Stimulated activated naive CD8-positive, alpha-beta T cell treated with anti-CD3 and anti-CD28 coated beads, Interleukin-15, Interleukin-2, amounts not matched to agents 100 ng/mL and 50 ng/mL, for 24 hours (primary cell): ENCODE measurements around the gene TTLL8.
A peak's percentile ranks its signal among the peaks of the same experiment; 100 is the strongest.
"Not testable (repeated sequence)": the region's sequence is repeated elsewhere in the genome, so short reads cannot be mapped to it uniquely, and the experiment has no call there.

ENCODE experiments used
- H3K27ac Mint-ChIP-seq: one replicate; pipeline ENCODE4 v1.8.0; 2021; ENCODE audit warnings: mild to moderate bottlenecking, mixed read lengths
- H3K27me3 Mint-ChIP-seq: one replicate; pipeline ENCODE4 v1.8.0; 2021; ENCODE audit warnings: mixed read lengths
- H3K36me3 Mint-ChIP-seq: one replicate; pipeline ENCODE4 v1.8.0; 2021; ENCODE audit warnings: low read depth, mixed read lengths
- H3K4me1 Mint-ChIP-seq: one replicate; pipeline ENCODE4 v1.8.0; 2021; ENCODE audit warnings: low read depth, mixed read lengths
- H3K4me3 Mint-ChIP-seq: one replicate; pipeline ENCODE4 v1.8.0; 2021; ENCODE audit warnings: mild to moderate bottlenecking, mixed read lengths
- H3K9me3 Mint-ChIP-seq: one replicate; pipeline ENCODE4 v1.8.0; 2021; ENCODE audit warnings: mixed read lengths

Gene TTLL8

DNA sequence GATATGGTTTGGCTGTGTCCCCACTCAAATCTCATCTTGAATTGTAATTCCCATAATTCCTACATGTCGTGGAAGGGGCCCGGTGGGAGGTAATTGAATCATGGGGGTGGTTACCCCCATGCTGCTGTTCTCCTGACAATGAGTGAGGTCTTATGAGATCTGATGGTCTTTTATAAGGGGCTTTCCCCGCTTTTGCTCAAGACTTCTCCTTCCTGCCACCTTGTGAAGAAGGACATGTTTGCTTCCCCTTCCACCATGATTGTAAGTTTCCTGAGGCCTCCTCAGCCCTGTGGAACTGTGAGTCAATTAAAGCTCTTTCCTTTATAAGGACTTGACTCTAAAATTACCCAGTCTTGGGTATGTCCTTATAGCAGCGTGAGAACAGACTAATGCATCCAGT, 28.9 kb upstream of the TTLL8 start:
- not testable (repeated sequence) for H3K4me1 Mint-ChIP-seq, H3K9me3 Mint-ChIP-seq, H3K27ac Mint-ChIP-seq
- Mint-ChIP-seq H3K36me3 (peaks cover 12% of the 10 kb centered on the region), H3K4me3 (peak overlapping the region; percentile 31), H3K27me3 (peaks cover 21% of the 10 kb centered on the region)

DNA sequence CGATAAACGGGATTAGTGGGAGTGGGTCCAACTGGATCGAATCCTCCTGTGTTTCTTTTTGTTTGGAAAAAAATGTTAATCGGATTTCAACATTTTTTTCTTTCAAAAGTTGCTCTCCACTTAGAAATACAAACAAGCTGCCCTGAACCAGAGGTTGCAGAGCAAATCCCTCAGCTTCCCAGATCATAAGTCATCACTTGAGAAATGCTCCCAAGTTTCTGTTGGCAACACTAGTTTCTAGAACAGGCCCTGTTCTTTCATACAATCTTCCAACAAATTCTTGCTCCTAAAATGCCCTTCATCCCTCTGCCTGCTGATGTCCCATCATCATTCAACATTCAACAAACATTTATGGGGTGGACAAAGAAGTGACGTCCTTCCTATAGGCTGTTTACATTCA, 28.4 kb upstream of the TTLL8 start:
- H3K4me3 Mint-ChIP-seq: peak overlapping the region; percentile 31
- no peak overlapping the region for H3K27ac Mint-ChIP-seq
- peaks cover 21% of the 10 kb centered on the region for H3K27me3 Mint-ChIP-seq
- peaks cover 12% of the 10 kb centered on the region for H3K36me3 Mint-ChIP-seq
- no peaks in the 10 kb centered on the region for H3K9me3 Mint-ChIP-seq
- no peaks in the 10 kb centered on the region for H3K4me1 Mint-ChIP-seq

DNA sequence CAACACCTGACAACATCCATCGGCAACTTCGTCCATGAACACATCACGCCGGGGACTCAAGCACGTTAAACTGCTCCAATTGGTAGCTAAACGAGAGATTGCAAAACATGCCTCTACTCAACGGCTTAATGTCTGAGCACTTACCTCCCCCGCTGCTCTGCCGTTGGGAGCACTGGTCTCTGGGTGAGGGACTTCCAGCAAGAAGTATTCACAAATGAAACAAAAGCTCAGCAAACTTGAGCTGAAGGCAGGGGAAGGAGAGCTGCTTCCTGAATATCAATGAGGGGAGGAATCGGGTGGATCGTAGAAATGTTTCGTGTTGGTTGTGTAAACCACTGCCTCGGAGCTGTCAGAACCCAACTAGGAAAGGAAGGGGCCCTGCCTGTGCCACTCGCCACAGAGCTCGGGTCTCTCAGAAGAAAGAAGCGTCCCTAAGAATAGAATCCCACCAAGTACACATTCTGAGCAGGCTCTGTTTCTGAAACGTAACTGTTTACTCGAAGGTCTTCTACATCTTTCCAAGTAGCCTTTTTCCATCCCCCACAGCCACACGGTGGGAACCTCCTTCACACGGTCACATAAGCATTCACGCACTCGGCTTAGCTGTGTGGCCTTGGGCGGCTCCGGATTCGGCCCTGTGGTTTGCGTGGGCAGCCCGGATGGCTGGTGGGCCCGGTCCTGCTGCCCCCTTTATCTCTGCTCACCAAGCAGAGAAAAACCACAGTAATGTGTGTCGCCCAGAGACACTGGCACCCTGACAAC, 27.3 kb upstream of the TTLL8 start, which contains the start of gene MLC1:
MLC1 (minus strand) TSS at position 216 of the 762 bp plus-strand sequence. CDS start 524 bp downstream, outside the sequence.
- Mint-ChIP-seq H3K4me3 (no peak within 1 kb of the TSS), H3K27ac (peak within 1 kb of the TSS; percentile 8), H3K4me1 (no peaks in the 10 kb centered on the region), H3K27me3 (peaks cover 18% of the 10 kb centered on the region), H3K9me3 (no peaks in the 10 kb centered on the region), H3K36me3 (peaks cover 12% of the 10 kb centered on the region)

DNA sequence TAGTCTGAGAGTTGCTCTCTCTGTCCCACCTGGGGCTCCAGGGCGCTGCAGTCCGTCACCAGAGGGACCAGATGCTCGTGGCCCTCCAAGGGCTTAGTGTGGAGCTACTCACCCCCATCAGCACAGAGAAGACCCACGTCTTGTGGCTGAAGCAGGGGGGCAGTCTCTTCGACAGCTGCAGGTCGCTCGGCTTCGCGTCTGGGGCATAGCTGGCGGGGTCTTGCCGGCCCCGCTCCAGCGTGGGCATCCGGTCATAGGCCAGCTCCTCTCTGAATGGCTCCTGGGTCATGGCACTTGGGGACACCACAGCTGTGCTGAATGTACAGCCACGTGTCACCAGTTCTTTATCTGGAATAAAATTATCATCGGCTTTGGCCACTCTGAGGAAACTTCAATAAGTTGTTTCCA, 26.5 kb upstream of the TTLL8 start:
- Mint-ChIP-seq H3K36me3 (peaks cover 12% of the 10 kb centered on the region), H3K9me3 (no peaks in the 10 kb centered on the region), H3K27ac (no peak overlapping the region), H3K27me3 (peaks cover 18% of the 10 kb centered on the region), H3K4me3 (no peak overlapping the region), H3K4me1 (no peaks in the 10 kb centered on the region)

DNA sequence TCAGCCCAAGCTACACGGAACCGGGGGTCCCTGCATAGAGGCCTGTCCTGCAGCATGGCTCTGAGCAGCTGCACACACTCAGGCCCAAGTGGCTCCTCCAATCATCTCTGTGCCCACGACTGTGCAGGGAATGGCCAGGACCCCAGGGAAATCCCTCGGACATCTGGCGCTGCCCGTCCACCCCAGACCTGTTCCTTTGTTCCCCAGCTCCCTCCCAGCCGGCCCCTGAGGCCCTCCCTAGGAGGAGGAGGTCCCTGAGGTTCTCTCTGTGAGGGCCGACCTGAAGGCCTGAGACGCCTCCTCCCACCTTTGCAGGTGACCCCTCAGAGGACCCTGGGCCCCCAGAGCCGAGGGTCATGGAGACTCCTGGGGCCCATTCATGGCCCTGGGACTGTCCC, 26.0 kb upstream of the TTLL8 start:
- H3K27me3 Mint-ChIP-seq: peaks cover 18% of the 10 kb centered on the region
- H3K4me1 Mint-ChIP-seq: no peaks in the 10 kb centered on the region
- no peak overlapping the region for H3K4me3 Mint-ChIP-seq
- H3K36me3 Mint-ChIP-seq: peaks cover 12% of the 10 kb centered on the region
- no peak overlapping the region for H3K27ac Mint-ChIP-seq
- no peaks in the 10 kb centered on the region for H3K9me3 Mint-ChIP-seq

DNA sequence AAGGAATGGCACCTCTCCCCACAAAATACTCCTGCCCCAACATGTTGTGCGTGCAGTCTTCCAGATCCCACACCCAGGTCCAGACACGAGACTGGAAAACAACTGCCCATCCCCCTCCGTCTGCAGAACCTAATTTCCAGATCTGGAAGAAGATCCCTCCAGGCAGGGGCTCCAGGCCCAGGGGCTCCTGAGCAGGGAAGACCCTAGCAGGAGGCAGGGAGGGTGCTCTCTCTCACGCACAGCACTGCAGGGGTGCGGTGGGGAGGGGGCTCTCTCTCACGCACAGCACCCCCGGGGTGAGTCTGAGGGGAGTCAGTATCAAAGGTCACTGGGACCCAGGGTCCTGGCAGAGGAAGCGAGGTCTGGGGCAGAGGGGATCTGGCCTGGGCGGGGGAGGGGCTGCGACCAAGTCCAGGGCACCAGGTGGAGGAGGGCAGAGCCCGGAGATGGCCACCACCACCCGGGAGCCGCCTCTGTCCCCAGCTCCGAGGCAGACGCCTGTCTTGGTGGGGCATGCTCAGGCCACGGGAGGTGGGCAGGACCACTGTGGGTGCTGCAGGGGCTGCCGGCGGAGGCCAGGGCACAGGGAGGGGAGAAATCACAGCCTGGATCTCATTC, 25.5 kb upstream of the TTLL8 start:
- H3K4me3 Mint-ChIP-seq: no peak overlapping the region
- H3K36me3 Mint-ChIP-seq: peaks cover 12% of the 10 kb centered on the region
- H3K4me1 Mint-ChIP-seq: no peaks in the 10 kb centered on the region
- no peaks in the 10 kb centered on the region for H3K9me3 Mint-ChIP-seq
- H3K27ac Mint-ChIP-seq: no peak overlapping the region
- H3K27me3 Mint-ChIP-seq: peaks cover 18% of the 10 kb centered on the region

DNA sequence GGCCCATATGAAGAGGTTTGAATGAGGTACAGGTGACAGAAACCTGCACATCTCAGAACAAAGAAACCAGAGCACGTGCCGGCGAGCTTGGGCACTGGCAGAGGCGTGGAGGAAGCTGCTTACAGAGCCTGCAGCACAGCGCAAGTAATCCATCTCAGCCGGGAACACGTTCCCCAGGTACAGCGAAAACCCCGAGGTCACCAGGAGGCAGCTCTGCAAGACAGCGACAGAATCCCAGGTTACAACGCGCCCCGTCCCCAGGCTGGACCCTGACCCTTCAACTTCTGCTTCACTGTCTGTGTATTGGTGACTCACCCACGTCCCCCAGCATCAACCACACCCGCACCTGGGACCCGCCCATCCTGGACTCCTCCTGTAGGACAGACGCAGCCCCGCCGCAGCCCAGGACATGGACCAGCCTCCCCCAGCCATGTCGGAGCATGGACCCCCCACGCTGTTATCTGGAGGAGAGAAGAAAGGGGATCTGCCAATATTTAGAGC, 24.9 kb upstream of the TTLL8 start:
- Mint-ChIP-seq H3K27ac (no peak overlapping the region), H3K4me3 (no peak overlapping the region), H3K27me3 (peaks cover 18% of the 10 kb centered on the region), H3K36me3 (peaks cover 12% of the 10 kb centered on the region), H3K9me3 (no peaks in the 10 kb centered on the region), H3K4me1 (no peaks in the 10 kb centered on the region)

DNA sequence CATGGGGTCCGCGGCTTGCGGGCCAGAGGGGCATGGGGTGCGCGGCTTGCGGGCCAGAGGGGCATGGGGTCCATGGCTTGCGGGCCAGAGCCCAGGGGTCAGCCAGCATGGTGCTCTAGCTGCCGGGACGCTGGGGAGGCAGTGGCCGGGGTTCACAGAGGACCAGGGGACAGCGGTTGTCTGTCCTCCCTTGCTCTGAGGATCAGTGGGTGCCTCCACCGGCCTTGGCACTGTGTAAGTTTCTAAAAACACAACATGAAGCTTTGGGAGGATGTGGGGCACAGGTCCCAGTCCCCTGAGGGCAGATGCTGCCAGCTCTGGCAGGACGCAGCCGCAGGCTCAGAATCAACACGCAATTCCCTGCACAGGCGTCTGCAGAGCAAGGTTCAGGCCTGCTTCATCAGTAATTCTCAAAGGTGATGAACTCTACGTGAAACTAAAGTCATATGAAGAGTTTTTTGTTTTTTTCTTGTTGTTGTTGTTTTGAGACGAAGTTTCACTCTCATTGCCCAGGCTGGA, 24.2 kb upstream of the TTLL8 start:
- H3K27ac Mint-ChIP-seq: no peak overlapping the region
- H3K27me3 Mint-ChIP-seq: peaks cover 14% of the 10 kb centered on the region
- no peaks in the 10 kb centered on the region for H3K4me1 Mint-ChIP-seq
- H3K4me3 Mint-ChIP-seq: no peak overlapping the region
- H3K9me3 Mint-ChIP-seq: no peaks in the 10 kb centered on the region
- H3K36me3 Mint-ChIP-seq: peaks cover 9% of the 10 kb centered on the region

DNA sequence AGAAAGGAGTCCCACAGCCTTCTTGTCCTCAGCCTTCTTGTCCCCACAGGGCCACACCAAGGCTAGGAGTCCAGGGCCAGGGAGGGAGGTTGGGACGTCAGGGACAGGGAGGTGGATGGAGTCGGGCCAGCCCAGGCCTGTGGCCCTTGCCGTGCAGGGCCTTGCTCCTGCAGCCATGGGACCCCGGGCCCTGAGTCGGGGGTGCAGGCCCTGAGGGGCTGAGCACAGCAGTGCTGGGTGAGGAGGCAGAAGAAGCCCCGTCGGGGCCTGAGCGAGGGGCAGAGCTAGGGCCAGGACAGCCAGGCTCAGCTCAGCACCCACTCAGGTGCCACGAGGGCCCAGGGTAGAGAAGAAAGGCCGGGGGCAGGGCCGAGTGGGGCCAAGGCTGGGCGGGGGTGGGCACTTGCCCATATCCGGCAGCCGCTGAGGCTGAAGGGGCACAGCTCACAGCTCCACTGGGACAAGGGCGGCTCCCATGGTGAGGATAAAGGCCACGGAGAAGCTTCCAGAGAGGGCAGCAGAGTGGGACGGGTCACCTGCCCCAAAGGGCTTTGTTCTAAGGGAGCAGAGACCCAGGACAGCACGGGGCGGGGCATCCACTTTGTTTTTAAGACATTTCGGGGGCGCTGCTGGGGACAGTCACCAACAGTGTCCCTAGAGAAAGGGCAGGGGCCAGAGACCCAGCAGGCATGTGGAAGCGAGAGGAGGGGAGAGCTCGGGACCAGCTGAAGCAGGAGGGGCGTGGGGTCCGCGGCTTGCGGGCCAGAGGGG, 23.5 kb upstream of the TTLL8 start:
- Mint-ChIP-seq H3K4me3 (no peak overlapping the region), H3K27me3 (peaks cover 7% of the 10 kb centered on the region), H3K9me3 (no peaks in the 10 kb centered on the region), H3K36me3 (peaks cover 2% of the 10 kb centered on the region), H3K4me1 (no peaks in the 10 kb centered on the region), H3K27ac (no peak overlapping the region)

DNA sequence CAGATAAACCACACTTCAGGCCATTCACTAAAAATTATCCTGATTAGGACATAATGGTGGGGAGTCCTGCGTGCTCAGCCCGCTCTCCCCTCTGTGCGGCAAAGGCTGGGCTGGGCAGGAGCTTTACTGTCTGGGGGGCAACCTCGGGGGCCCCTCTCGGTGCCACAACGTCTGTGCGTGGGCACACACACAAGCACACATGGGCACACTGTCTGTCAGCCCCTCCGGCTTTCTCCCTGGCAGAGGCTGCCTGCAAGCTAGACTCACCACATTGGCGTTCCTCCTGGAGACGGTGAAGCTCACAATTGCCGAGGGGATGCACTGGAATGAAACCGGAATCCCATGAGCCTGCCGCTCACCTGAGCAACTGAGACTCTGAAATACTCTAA, 22.0 kb upstream of the TTLL8 start:
- Mint-ChIP-seq H3K4me1 (no peaks in the 10 kb centered on the region), H3K27ac (no peak overlapping the region), H3K36me3 (no peaks in the 10 kb centered on the region), H3K27me3 (peaks cover 2% of the 10 kb centered on the region), H3K9me3 (no peaks in the 10 kb centered on the region), H3K4me3 (no peak overlapping the region)

DNA sequence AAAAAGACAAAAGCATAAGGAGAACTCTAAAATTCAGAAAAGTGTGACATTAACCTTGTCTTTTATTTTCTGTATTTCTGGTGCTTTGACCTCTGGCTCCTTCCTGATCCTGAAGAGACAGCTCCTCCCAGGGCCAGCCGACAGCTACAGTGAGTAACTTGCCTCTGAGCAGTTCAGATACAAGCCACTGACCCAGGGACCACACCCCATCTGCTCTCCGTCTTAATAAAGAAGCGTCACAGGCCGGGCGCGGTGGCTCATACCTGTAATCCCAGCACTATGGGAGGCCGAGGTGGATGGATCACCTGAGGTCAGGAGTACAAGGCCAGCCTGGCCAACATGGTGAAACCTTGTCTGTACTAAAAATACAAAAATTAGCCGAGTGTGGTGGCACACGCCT, 20.7 kb upstream of the TTLL8 start:
- Mint-ChIP-seq H3K4me1 (no peaks in the 10 kb centered on the region), H3K36me3 (no peaks in the 10 kb centered on the region), H3K4me3 (no peak overlapping the region), H3K27ac (no peak overlapping the region), H3K9me3 (no peaks in the 10 kb centered on the region), H3K27me3 (no peaks in the 10 kb centered on the region)

DNA sequence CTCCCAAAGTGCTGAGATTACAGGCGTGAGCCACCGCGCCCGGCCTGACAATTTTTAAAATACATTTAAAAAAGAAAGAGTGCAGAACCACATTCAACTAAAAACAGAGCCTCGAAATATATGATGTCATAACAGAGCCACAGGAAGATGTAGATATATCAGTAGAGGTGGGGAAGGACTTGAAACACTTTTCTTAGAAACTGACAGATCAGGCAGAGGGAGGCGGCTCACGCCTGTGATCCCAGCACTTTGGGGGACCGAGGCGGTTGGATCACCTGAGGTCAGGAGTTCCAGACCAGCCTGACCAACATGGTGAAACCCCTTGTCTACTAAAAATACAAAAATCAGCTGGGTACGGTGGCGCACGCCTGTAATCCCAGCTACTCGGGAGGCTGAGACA, 20.1 kb upstream of the TTLL8 start:
- Mint-ChIP-seq H3K27me3 (no peaks in the 10 kb centered on the region), H3K36me3 (no peaks in the 10 kb centered on the region), H3K4me1 (no peaks in the 10 kb centered on the region), H3K9me3 (no peaks in the 10 kb centered on the region), H3K27ac (no peak overlapping the region), H3K4me3 (no peak overlapping the region)

DNA sequence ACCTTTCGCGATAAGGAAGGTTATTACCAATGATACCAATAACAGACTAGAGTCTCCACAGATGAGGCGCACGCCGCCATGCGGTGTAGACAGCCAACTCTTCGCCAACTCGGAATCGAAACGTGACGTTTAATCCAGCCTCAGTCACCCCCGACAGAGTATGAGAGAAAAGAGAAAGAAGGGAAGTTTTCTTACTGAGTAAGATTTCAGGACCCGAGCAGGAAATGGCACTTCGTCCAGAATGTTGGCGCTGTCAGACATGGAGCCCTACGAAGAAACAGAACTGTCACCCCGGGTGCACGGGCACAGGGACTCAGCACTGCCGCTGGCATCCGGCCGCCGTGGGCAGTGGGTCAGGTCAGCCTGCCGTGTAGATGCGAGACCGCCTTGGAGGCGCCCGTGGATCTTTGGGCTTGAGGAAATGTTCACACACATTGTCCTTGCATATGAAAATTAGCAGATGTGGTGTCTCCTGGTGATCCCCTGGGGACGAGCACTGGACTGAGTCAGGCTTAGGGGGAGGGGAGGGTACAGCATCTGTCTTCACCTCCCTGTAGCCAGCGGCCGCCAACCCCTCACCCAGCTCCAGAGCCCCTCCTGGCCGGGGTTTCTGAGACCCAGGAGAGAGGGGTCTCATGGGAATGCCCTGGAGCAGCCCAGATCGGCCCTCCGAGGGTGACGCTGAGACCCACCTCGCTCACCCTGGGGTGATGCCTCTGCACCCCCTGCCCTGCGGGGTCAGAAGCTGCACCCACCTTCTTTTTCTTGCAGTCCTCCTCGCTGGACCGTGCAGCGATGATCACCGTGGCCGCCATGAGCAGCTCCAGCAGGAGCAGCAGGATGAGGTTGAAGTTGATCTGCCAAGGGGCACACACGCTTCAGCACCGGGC, 18.8 kb upstream of the TTLL8 start:
- H3K4me3 Mint-ChIP-seq: no peak overlapping the region
- no peaks in the 10 kb centered on the region for H3K27me3 Mint-ChIP-seq

More for the DNA sequence above, 18.8 kb upstream of the TTLL8 start:
- H3K36me3 Mint-ChIP-seq: no peaks in the 10 kb centered on the region
- no peak overlapping the region for H3K27ac Mint-ChIP-seq
- no peaks in the 10 kb centered on the region for H3K9me3 Mint-ChIP-seq
- no peaks in the 10 kb centered on the region for H3K4me1 Mint-ChIP-seq
